PC-9 (cell line): Measurements from ENCODE around the gene OR1C1. TPM values are rescaled to one million over a fixed set of nuclear protein-coding genes. Genes with fewer than 3 reads are reported as not detected.
"Not testable (repeated sequence)": the region's sequence is repeated elsewhere in the genome, so short reads cannot be mapped to it uniquely, and the experiment has no call there.

ENCODE experiments used
- Bru-seq: library from RNA; stranded (reverse); fragments of 400-500 nt; gene quantifications from one replicate; lab custom pipeline; 2021; lab: Mats Ljungman, UMichigan
- BruChase-seq, 2 experiments: library from RNA; stranded (reverse); fragments of 400-500 nt; gene quantifications; one replicate each; lab custom pipeline; 2021; lab: Mats Ljungman, UMichigan
- BruUV-seq: library from RNA; stranded (reverse); fragments of 400-500 nt; replicated peaks from 2 replicates; lab custom pipeline; 2021; lab: Mats Ljungman, UMichigan
- CTCF ChIA-PET: fragments of 300-600 bp; sonication (Branson Sonifier 250); formaldehyde crosslinking; loops from one replicate; lab custom pipeline; 2022; ENCODE audit warnings: antibody characterized with exemption; lab: Charles Lee
- POLR2A ChIA-PET: fragments of 300-600 bp; sonication (Branson Sonifier 250); formaldehyde crosslinking; loops from one replicate; lab custom pipeline; 2022; ENCODE audit warnings: antibody characterized with exemption; ENCODE audit not compliant: unreplicated experiment; lab: Charles Lee
- DNase-seq, 2 experiments: peaks; one replicate each; pipeline versions ENCODE4 v3.0.0 to v3.0.0-alpha.2; 2015 to 2022; ENCODE audit warnings: mixed read lengths in 1 of 2
- H2AFZ ChIP-seq: fragments of 200-600 bp; sonication (generic); 2 replicates; pipeline ENCODE4 v1.8.1; 2017; ENCODE audit warnings: antibody characterized with exemption
- H3F3A ChIP-seq: fragments of 200-600 bp; sonication (generic); 2 replicates; pipeline ENCODE4 v1.8.1; 2017; ENCODE audit warnings: antibody characterized with exemption, mild to moderate bottlenecking, low read depth; ENCODE audit not compliant: insufficient read depth
- H3K27ac ChIP-seq: fragments of 200-600 bp; sonication (generic); 2 replicates; pipeline ENCODE4 v1.6.1; 2016; ENCODE audit warnings: mixed run types
- H3K27me3 ChIP-seq: fragments of 200-600 bp; sonication (generic); 2 replicates; pipeline ENCODE4 v1.6.1; 2016; ENCODE audit warnings: low read depth, mixed run types; ENCODE audit not compliant: insufficient read depth
- H3K36me3 ChIP-seq: fragments of 200-600 bp; sonication (generic); 2 replicates; pipeline ENCODE4 v1.6.1; 2016; ENCODE audit warnings: low read depth, mixed run types
- H3K4me1 ChIP-seq: fragments of 200-600 bp; sonication (generic); replicated peaks from 2 replicates; pipeline ENCODE4 v1.6.1; 2016; ENCODE audit warnings: mixed run types; ENCODE audit not compliant: insufficient read depth
- H3K4me2 ChIP-seq: fragments of 200-600 bp; sonication (generic); 2 replicates; pipeline ENCODE4 v1.6.1; 2017; ENCODE audit warnings: mixed run types
- H3K4me3 ChIP-seq: fragments of 200-600 bp; sonication (generic); 2 replicates; pipeline ENCODE4 v1.6.1; 2016; ENCODE audit warnings: mixed run types
- H3K79me2 ChIP-seq: fragments of 200-600 bp; sonication (generic); 2 replicates; pipeline ENCODE4 v1.6.1; 2017; ENCODE audit warnings: low read depth, mixed run types
- H3K9me2 ChIP-seq: fragments of 200-600 bp; sonication (generic); 2 replicates; pipeline ENCODE4 v1.8.1; 2017; ENCODE audit warnings: mild to moderate bottlenecking; ENCODE audit not compliant: insufficient read depth
- H3K9me3 ChIP-seq: fragments of 200-600 bp; sonication (generic); 2 replicates; pipeline ENCODE4 v1.8.1; 2016; ENCODE audit warnings: low read depth; ENCODE audit not compliant: insufficient read depth
- H4K20me1 ChIP-seq: fragments of 200-600 bp; sonication (generic); 2 replicates; pipeline ENCODE4 v1.8.1; 2017; ENCODE audit not compliant: insufficient read depth
- EZH2 ChIP-seq: fragments of 200-600 bp; sonication (generic); IDR thresholded peaks from 2 replicates; pipeline ENCODE4 v1.8.0; 2017; ENCODE audit warnings: antibody characterized with exemption, low read depth
- intact Hi-C: fragments of 100-400 bp; cut with micrococcal nuclease; formaldehyde crosslinking; loops from one replicate; pipeline ENCODE4 v1.10.0; 2022; ENCODE audit not compliant: unreplicated experiment
- long read RNA-seq: library from polyadenylated mRNA; stranded (forward); transcript quantifications from one replicate; pipeline ENCODE4 v2.0.0, GENCODE V29; 2022
- total RNA-seq: library from RNA; stranded (reverse); gene quantifications from 2 replicates; pipeline ENCODE4 v1.2.3, GENCODE V29; 2021
- TF ChIP-seq, protein P1 (sequence below): fragments of 200-600 bp; sonication (generic); conservative IDR thresholded peaks from 2 replicates; pipeline ENCODE4 v1.6.1; 2017; ENCODE audit warnings: mixed run types, antibody characterized with exemption, mild to moderate bottlenecking, moderate library complexity

OR1C1 gene, protein sequence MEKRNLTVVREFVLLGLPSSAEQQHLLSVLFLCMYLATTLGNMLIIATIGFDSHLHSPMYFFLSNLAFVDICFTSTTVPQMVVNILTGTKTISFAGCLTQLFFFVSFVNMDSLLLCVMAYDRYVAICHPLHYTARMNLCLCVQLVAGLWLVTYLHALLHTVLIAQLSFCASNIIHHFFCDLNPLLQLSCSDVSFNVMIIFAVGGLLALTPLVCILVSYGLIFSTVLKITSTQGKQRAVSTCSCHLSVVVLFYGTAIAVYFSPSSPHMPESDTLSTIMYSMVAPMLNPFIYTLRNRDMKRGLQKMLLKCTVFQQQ
- total RNA-seq (not detected in 2 replicates), Bru-seq, nascent RNA (not detected), BruChase-seq, experiment 1, labeled RNA remaining after a 2-hour chase (not detected), BruChase-seq, experiment 2, labeled RNA remaining after a 6-hour chase (not detected)
- long read RNA-seq: 0 reads

DNA sequence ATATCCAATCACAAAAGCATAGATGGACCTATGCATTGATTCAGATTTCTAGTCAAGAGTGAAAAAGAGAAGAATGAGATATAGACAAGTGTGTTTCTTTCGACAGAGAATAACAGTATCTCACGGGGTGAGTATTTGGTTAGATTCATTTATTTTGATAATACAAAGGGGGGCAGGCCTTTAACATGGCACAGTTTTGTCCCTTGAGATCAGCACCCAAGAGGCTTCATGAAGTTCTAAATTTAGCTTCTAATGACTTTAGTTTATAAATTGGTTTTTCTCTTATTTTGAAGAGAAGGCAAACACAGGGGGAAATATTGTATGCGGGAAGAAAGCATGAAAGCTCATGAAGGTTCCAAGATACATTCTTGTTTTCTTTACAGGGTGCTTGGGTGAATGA, at the start of gene OR1C1:
Gene OR1C1, minus strand, starts transcription at position 101 of the 400 bp plus-strand sequence. CDS start 2,150 bp downstream, outside the sequence.
- Histone ChIP-seq H3K9me3 (no peaks in the 10 kb centered on the region), H2AFZ (no peak within 1 kb of the TSS), H3F3A (no peaks in the 10 kb centered on the region), H3K4me1 (no peaks in the 10 kb centered on the region), H3K9me2 (no peaks in the 10 kb centered on the region), H3K27ac (no peak within 1 kb of the TSS), H3K79me2 (no peaks in the 10 kb centered on the region), H3K36me3 (no peaks in the 10 kb centered on the region), H3K4me2 (no peak within 1 kb of the TSS), H3K4me3 (no peak within 1 kb of the TSS), H3K27me3 (no peaks in the 10 kb centered on the region), H4K20me1 (no peaks in the 10 kb centered on the region)
- ChIA-PET POLR2A (no interaction called here), CTCF (no interaction called here)
- BruUV-seq: no TSS peak
- intact Hi-C loops: no loop called here
- no peak for DNase-seq
- TF ChIP-seq, protein P1, sequence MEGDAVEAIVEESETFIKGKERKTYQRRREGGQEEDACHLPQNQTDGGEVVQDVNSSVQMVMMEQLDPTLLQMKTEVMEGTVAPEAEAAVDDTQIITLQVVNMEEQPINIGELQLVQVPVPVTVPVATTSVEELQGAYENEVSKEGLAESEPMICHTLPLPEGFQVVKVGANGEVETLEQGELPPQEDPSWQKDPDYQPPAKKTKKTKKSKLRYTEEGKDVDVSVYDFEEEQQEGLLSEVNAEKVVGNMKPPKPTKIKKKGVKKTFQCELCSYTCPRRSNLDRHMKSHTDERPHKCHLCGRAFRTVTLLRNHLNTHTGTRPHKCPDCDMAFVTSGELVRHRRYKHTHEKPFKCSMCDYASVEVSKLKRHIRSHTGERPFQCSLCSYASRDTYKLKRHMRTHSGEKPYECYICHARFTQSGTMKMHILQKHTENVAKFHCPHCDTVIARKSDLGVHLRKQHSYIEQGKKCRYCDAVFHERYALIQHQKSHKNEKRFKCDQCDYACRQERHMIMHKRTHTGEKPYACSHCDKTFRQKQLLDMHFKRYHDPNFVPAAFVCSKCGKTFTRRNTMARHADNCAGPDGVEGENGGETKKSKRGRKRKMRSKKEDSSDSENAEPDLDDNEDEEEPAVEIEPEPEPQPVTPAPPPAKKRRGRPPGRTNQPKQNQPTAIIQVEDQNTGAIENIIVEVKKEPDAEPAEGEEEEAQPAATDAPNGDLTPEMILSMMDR: no peak
- no peak for TF ChIP-seq EZH2

DNA sequence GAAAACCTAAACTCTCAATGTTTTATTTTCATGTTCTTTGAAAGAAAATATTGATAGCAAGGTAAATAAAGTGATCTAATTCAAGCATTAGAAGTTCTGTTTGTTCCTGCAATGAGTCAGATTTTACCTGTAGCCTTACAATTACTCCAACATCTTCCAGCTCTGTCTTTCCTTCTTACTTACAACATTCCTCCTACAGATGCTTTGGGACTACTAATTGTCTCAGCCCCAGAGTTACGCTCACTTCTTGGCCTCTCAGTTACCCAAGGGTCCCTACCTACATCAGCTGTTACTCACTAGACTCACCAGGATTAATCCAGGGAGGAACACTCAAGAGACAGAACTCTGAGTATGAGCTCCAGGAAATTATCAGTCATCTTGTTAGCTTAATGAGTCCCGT, 37.2 kb upstream of the OR1C1 start:
- ChIA-PET POLR2A (no interaction called here), CTCF (no interaction called here)
- Histone ChIP-seq H3K27me3 (no peaks in the 10 kb centered on the region), H3K79me2 (no peaks in the 10 kb centered on the region), H3K36me3 (no peaks in the 10 kb centered on the region), H3F3A (no peaks in the 10 kb centered on the region), H2AFZ (no peak overlapping the region), H3K9me2 (no peaks in the 10 kb centered on the region), H3K4me3 (no peak overlapping the region), H4K20me1 (no peaks in the 10 kb centered on the region), H3K4me2 (no peak overlapping the region), H3K27ac (no peak overlapping the region), H3K4me1 (no peaks in the 10 kb centered on the region), H3K9me3 (no peaks in the 10 kb centered on the region)
- intact Hi-C loops: no loop called here
- TF ChIP-seq, protein P1: no peak
- DNase-seq: no peak
- no TSS peak for BruUV-seq

DNA sequence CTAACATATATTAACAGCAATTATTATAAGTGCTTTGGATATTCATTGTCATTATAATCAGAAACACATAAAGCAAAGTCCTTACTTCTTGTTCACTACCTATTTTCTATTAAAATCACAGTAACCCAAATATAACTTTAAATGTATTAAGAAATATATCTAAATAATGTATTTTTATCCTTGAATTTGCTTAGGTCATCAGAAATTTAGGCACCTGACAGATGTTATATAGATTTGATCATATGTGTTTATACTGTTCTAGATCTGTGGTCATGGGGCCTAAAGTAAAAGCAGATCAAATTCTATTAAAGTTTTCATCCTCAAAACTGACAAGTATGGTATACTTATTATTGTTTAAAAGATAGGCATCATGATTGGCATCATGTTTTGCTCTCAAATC, 9.2 kb upstream of the OR1C1 start:
- Histone ChIP-seq H3K27ac (no peak overlapping the region), H2AFZ (no peak overlapping the region), H4K20me1 (no peaks in the 10 kb centered on the region), H3F3A (no peaks in the 10 kb centered on the region), H3K9me3 (no peaks in the 10 kb centered on the region), H3K9me2 (no peaks in the 10 kb centered on the region), H3K4me1 (no peaks in the 10 kb centered on the region), H3K36me3 (no peaks in the 10 kb centered on the region), H3K4me3 (no peak overlapping the region), H3K27me3 (no peaks in the 10 kb centered on the region), H3K79me2 (no peaks in the 10 kb centered on the region), H3K4me2 (no peak overlapping the region)
- POLR2A ChIA-PET: no interaction called here
- no TSS peak for BruUV-seq
- TF ChIP-seq, protein P1: no peak
- TF ChIP-seq EZH2: no peak
- CTCF ChIA-PET: no interaction called here
- intact Hi-C loops: no loop called here
- no peak for DNase-seq

DNA sequence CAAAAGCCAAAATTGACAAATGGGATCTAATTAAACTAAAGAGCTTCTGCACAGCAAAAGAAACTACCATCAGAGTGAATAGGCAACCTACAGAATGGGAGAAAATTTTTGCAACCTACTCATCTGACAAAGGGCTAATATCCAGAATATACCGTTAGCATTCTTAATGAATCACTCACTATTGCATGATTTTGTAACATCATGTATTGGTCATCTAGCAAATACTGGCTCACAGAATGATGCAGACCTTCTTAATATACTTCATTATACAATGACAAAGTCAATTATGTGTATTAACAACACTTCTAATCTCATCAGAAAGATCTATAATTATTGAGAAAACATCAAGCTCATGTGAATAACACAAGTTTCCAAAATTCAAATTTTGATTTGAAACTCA, 6.0 kb downstream of the OR1C1 start:
- H3K79me2 ChIP-seq, CTCF ChIA-PET, POLR2A ChIA-PET, H3K4me2 ChIP-seq, H3K9me3 ChIP-seq, intact Hi-C loops, H3F3A ChIP-seq, H3K36me3 ChIP-seq, H2AFZ ChIP-seq, BruUV-seq, DNase-seq, H3K27ac ChIP-seq, H3K4me1 ChIP-seq, H3K27me3 ChIP-seq, H3K4me3 ChIP-seq, H4K20me1 ChIP-seq, H3K9me2 ChIP-seq: not testable (repeated sequence)
